Measurements from ENCODE around the gene XYLT1. TPM values are rescaled to one million over a fixed set of nuclear protein-coding genes. Genes with fewer than 3 reads are reported as not detected.

The XYLT1 gene
- total RNA-seq, 1 experiment from 2014 or later: 7.6 TPM

- Histone ChIP-seq H3K27me3 (ENCODE audit: control insufficient read depth, insufficient read depth, low read length) (no peaks in the 10 kb centered on the region), H3K4me3 (ENCODE audit: insufficient read depth, low read depth, low read length) (no peak overlapping the region), H3K36me3 (replicated peaks; ENCODE audit: control insufficient read depth, insufficient read depth, low read length) (no peaks in the 10 kb centered on the region)
- no peak for DNase-seq
These were observed 91.6 kb downstream of the XYLT1 start for GRCh38 chr16:17379121-17379571.

GRCh38 chr16:17377360-17378324 is 93.1 kb downstream of the XYLT1 start:
- DNase-seq: no peak
- H3K4me3 ChIP-seq (ENCODE audit: insufficient read depth, low read depth, low read length): no peak overlapping the region
- H3K36me3 ChIP-seq (replicated peaks; ENCODE audit: control insufficient read depth, insufficient read depth, low read length): no peaks in the 10 kb centered on the region
- H3K27me3 ChIP-seq (ENCODE audit: control insufficient read depth, insufficient read depth, low read length): no peaks in the 10 kb centered on the region

- no peak for DNase-seq
- no peak overlapping the region for H3K4me3 ChIP-seq (ENCODE audit: insufficient read depth, low read depth, low read length)
- H3K27me3 ChIP-seq (ENCODE audit: control insufficient read depth, insufficient read depth, low read length): no peaks in the 10 kb centered on the region
- H3K36me3 ChIP-seq (replicated peaks; ENCODE audit: control insufficient read depth, insufficient read depth, low read length): no peaks in the 10 kb centered on the region
These were observed 95.1 kb downstream of the XYLT1 start for GRCh38 chr16:17375461-17376304.

GRCh38 chr16:17374668-17375255 is 96.0 kb downstream of the XYLT1 start:
- DNase-seq: no peak
- no peaks in the 10 kb centered on the region for H3K36me3 ChIP-seq (replicated peaks; ENCODE audit: control insufficient read depth, insufficient read depth, low read length)
- H3K27me3 ChIP-seq (ENCODE audit: control insufficient read depth, insufficient read depth, low read length): no peaks in the 10 kb centered on the region
- no peak overlapping the region for H3K4me3 ChIP-seq (ENCODE audit: insufficient read depth, low read depth, low read length)

- Histone ChIP-seq H3K4me3 (ENCODE audit: insufficient read depth, low read depth, low read length) (no peak overlapping the region), H3K27me3 (ENCODE audit: control insufficient read depth, insufficient read depth, low read length) (no peaks in the 10 kb centered on the region), H3K36me3 (replicated peaks; ENCODE audit: control insufficient read depth, insufficient read depth, low read length) (no peaks in the 10 kb centered on the region)
- no peak for DNase-seq
These were observed 97.2 kb downstream of the XYLT1 start for GRCh38 chr16:17373533-17373932.

- no peaks in the 10 kb centered on the region for H3K36me3 ChIP-seq (replicated peaks; ENCODE audit: control insufficient read depth, insufficient read depth, low read length)
- H3K27me3 ChIP-seq (ENCODE audit: control insufficient read depth, insufficient read depth, low read length): no peaks in the 10 kb centered on the region
- H3K4me3 ChIP-seq (ENCODE audit: insufficient read depth, low read depth, low read length): no peak overlapping the region
- DNase-seq: no peak
These were observed 98.4 kb downstream of the XYLT1 start for GRCh38 chr16:17372386-17372785.

- Histone ChIP-seq H3K36me3 (replicated peaks; ENCODE audit: control insufficient read depth, insufficient read depth, low read length) (no peaks in the 10 kb centered on the region), H3K27me3 (ENCODE audit: control insufficient read depth, insufficient read depth, low read length) (no peaks in the 10 kb centered on the region), H3K4me3 (ENCODE audit: insufficient read depth, low read depth, low read length) (no peak overlapping the region)
- no peak for DNase-seq
These were observed 99.5 kb downstream of the XYLT1 start for GRCh38 chr16:17371299-17371698.

GRCh38 chr16:17370731-17371285 is 100.0 kb downstream of the XYLT1 start:
- no peaks in the 10 kb centered on the region for H3K36me3 ChIP-seq (replicated peaks; ENCODE audit: control insufficient read depth, insufficient read depth, low read length)
- H3K27me3 ChIP-seq (ENCODE audit: control insufficient read depth, insufficient read depth, low read length): no peaks in the 10 kb centered on the region
- H3K4me3 ChIP-seq (ENCODE audit: insufficient read depth, low read depth, low read length): no peak overlapping the region
- no peak for DNase-seq

GRCh38 chr16:17370223-17370707 is 100.5 kb downstream of the XYLT1 start:
- H3K4me3 ChIP-seq (ENCODE audit: insufficient read depth, low read depth, low read length): no peak overlapping the region
- H3K27me3 ChIP-seq (ENCODE audit: control insufficient read depth, insufficient read depth, low read length): no peaks in the 10 kb centered on the region
- H3K36me3 ChIP-seq (replicated peaks; ENCODE audit: control insufficient read depth, insufficient read depth, low read length): no peaks in the 10 kb centered on the region
- no peak for DNase-seq

GRCh38 chr16:17369421-17370222 is 101.1 kb downstream of the XYLT1 start:
- Histone ChIP-seq H3K36me3 (replicated peaks; ENCODE audit: control insufficient read depth, insufficient read depth, low read length) (no peaks in the 10 kb centered on the region), H3K4me3 (ENCODE audit: insufficient read depth, low read depth, low read length) (no peak overlapping the region), H3K27me3 (ENCODE audit: control insufficient read depth, insufficient read depth, low read length) (no peaks in the 10 kb centered on the region)
- no peak for DNase-seq

GRCh38 chr16:17368951-17369350 is 101.8 kb downstream of the XYLT1 start:
- DNase-seq: no peak
- Histone ChIP-seq H3K27me3 (ENCODE audit: control insufficient read depth, insufficient read depth, low read length) (no peaks in the 10 kb centered on the region), H3K4me3 (ENCODE audit: insufficient read depth, low read depth, low read length) (no peak overlapping the region), H3K36me3 (replicated peaks; ENCODE audit: control insufficient read depth, insufficient read depth, low read length) (no peaks in the 10 kb centered on the region)

GRCh38 chr16:17368446-17368845 is 102.3 kb downstream of the XYLT1 start:
- Histone ChIP-seq H3K27me3 (ENCODE audit: control insufficient read depth, insufficient read depth, low read length) (no peaks in the 10 kb centered on the region), H3K36me3 (replicated peaks; ENCODE audit: control insufficient read depth, insufficient read depth, low read length) (no peaks in the 10 kb centered on the region), H3K4me3 (ENCODE audit: insufficient read depth, low read depth, low read length) (no peak overlapping the region)
- DNase-seq: no peak

- Histone ChIP-seq H3K4me3 (ENCODE audit: insufficient read depth, low read depth, low read length) (no peak overlapping the region), H3K27me3 (ENCODE audit: control insufficient read depth, insufficient read depth, low read length) (no peaks in the 10 kb centered on the region), H3K36me3 (replicated peaks; ENCODE audit: control insufficient read depth, insufficient read depth, low read length) (no peaks in the 10 kb centered on the region)
- DNase-seq: peak; percentile 72
These were observed 102.8 kb downstream of the XYLT1 start for GRCh38 chr16:17367923-17368322.
